ENCODE measurements around the gene UBD. TPM values are rescaled to one million over a fixed set of nuclear protein-coding genes. Genes with fewer than 3 reads are reported as not detected.

The UBD gene
- total RNA-seq (2014; rRNA removed; shearing (Covaris generic)): 0.17 TPM in 1 of 2 replicates, not detected in the other

- DNase-seq (ENCODE audit: low spot score): no peak
- in situ Hi-C loops (cut with HindIII; ENCODE audit: low sequenced_read_pairs): no loop called here
These were observed at the start of gene UBD for GRCh38 chr6:29559524-29560287. UBD (minus strand) TSS chr6:29559732; CDS start chr6:29559701, 31 bp downstream.

GRCh38 chr6:29608131-29608530 lies 48.6 kb upstream of the UBD start:
- in situ Hi-C loops (cut with HindIII; ENCODE audit: low sequenced_read_pairs): no loop called here
- DNase-seq (ENCODE audit: low spot score): peak; percentile 30

- in situ Hi-C loops (cut with HindIII; ENCODE audit: low sequenced_read_pairs): no loop called here
- peak; percentile 27 for DNase-seq (ENCODE audit: low spot score)
These were observed 44.4 kb upstream of the UBD start for GRCh38 chr6:29603930-29604329.

GRCh38 chr6:29603456-29603855 lies 43.9 kb upstream of the UBD start:
- no peak for DNase-seq (ENCODE audit: low spot score)
- in situ Hi-C loops (cut with HindIII; ENCODE audit: low sequenced_read_pairs): no loop called here

- in situ Hi-C loops (cut with HindIII; ENCODE audit: low sequenced_read_pairs): no loop called here
- DNase-seq (ENCODE audit: low spot score): peak; percentile 25
These were observed 43.2 kb upstream of the UBD start for GRCh38 chr6:29602564-29603361.

- no peak for DNase-seq (ENCODE audit: low spot score)
- in situ Hi-C loops (cut with HindIII; ENCODE audit: low sequenced_read_pairs): no loop called here
These were observed 38.7 kb upstream of the UBD start for GRCh38 chr6:29598172-29598747.

GRCh38 chr6:29597184-29597583 lies 37.7 kb upstream of the UBD start:
- in situ Hi-C loops (cut with HindIII; ENCODE audit: low sequenced_read_pairs): no loop called here
- DNase-seq (ENCODE audit: low spot score): no peak

- no peak for DNase-seq (ENCODE audit: low spot score)
- in situ Hi-C loops (cut with HindIII; ENCODE audit: low sequenced_read_pairs): no loop called here
These were observed 36.9 kb upstream of the UBD start for GRCh38 chr6:29596381-29596900.

GRCh38 chr6:29593199-29593855 lies 33.8 kb upstream of the UBD start:
- in situ Hi-C loops (cut with HindIII; ENCODE audit: low sequenced_read_pairs): no loop called here
- no peak for DNase-seq (ENCODE audit: low spot score)

- in situ Hi-C loops (cut with HindIII; ENCODE audit: low sequenced_read_pairs): no loop called here
- no peak for DNase-seq (ENCODE audit: low spot score)
These were observed 32.1 kb upstream of the UBD start for GRCh38 chr6:29591677-29592076.

GRCh38 chr6:29590218-29590808 lies 30.8 kb upstream of the UBD start:
- in situ Hi-C loops (cut with HindIII; ENCODE audit: low sequenced_read_pairs): no loop called here
- no peak for DNase-seq (ENCODE audit: low spot score)

- in situ Hi-C loops (cut with HindIII; ENCODE audit: low sequenced_read_pairs): no loop called here
- peak; percentile 67 for DNase-seq (ENCODE audit: low spot score)
These were observed 30.0 kb upstream of the UBD start for GRCh38 chr6:29589423-29590048.

- in situ Hi-C loops (cut with HindIII; ENCODE audit: low sequenced_read_pairs): no loop called here
- DNase-seq (ENCODE audit: low spot score): no peak
These were observed 25.3 kb upstream of the UBD start, which contains the start of gene OR2H2 for GRCh38 chr6:29584821-29585220. OR2H2 (plus strand) TSS chr6:29585121; CDS start chr6:29587945, 2,824 bp downstream.

GRCh38 chr6:29577544-29577943 lies 18.0 kb upstream of the UBD start:
- in situ Hi-C loops (cut with HindIII; ENCODE audit: low sequenced_read_pairs): no loop called here
- no peak for DNase-seq (ENCODE audit: low spot score)

GRCh38 chr6:29576056-29576455 lies 16.5 kb upstream of the UBD start:
- no peak for DNase-seq (ENCODE audit: low spot score)
- in situ Hi-C loops (cut with HindIII; ENCODE audit: low sequenced_read_pairs): no loop called here

GRCh38 chr6:29567991-29568390 lies 8.5 kb upstream of the UBD start:
- DNase-seq (ENCODE audit: low spot score): no peak
- in situ Hi-C loops (cut with HindIII; ENCODE audit: low sequenced_read_pairs): no loop called here

- DNase-seq (ENCODE audit: low spot score): no peak
- in situ Hi-C loops (cut with HindIII; ENCODE audit: low sequenced_read_pairs): no loop called here
These were observed 8.0 kb upstream of the UBD start for GRCh38 chr6:29567541-29567940.

GRCh38 chr6:29566856-29567255 lies 7.3 kb upstream of the UBD start:
- in situ Hi-C loops (cut with HindIII; ENCODE audit: low sequenced_read_pairs): no loop called here
- no peak for DNase-seq (ENCODE audit: low spot score)

GRCh38 chr6:29564875-29565274 lies 5.3 kb upstream of the UBD start:
- in situ Hi-C loops (cut with HindIII; ENCODE audit: low sequenced_read_pairs): no loop called here
- DNase-seq (ENCODE audit: low spot score): no peak

Measured in G401 (cell line).